Endothelial cell of umbilical vein (primary cell): ENCODE measurements around the gene CATSPER2. TPM values are rescaled to one million over a fixed set of nuclear protein-coding genes. Genes with fewer than 3 reads are reported as not detected.
"Not testable (repeated sequence)": the region's sequence is repeated elsewhere in the genome, so short reads cannot be mapped to it uniquely, and the experiment has no call there.

Source experiments
- Bru-seq: library from RNA; stranded (reverse); fragments of 400-500 nt; gene quantifications from one replicate; lab custom pipeline; 2021; lab: Mats Ljungman, UMichigan
- BruChase-seq, 2 experiments: library from RNA; stranded (reverse); fragments of 400-500 nt; gene quantifications; one replicate each; lab custom pipeline; 2021; lab: Mats Ljungman, UMichigan
- BruUV-seq: library from RNA; stranded (reverse); fragments of 400-500 nt; replicated peaks from 2 replicates; lab custom pipeline; 2021; lab: Mats Ljungman, UMichigan
- CTCF ChIA-PET: fragments of 300-600, 350-600 bp; sonication (Branson Sonifier 250); formaldehyde crosslinking; loops from one replicate; lab custom pipeline; 2021; ENCODE audit warnings: antibody characterized with exemption, inconsistent platforms; lab: Charles Lee
- POLR2A ChIA-PET: fragments of 300-600, 350-600 bp; sonication (Branson Sonifier 250); formaldehyde crosslinking; loops from one replicate; lab custom pipeline; 2021; ENCODE audit warnings: antibody characterized with exemption, inconsistent platforms; lab: Charles Lee
- DNase-seq: peaks from one replicate; pipeline ENCODE4 v3.0.0-alpha.2; 2011; ENCODE audit warnings: low read depth, low spot score
- FAIRE-seq: peaks from 2 replicates; lab custom pipeline; 2011; peaks lifted over from hg19 to GRCh38; lab: Jason Lieb, UNC
- H2AFZ ChIP-seq: 2 replicates; pipeline ENCODE4 v1.6.0; 2012; ENCODE audit warnings: low read depth, low read length, control low read depth, inconsistent platforms
- H3K27ac ChIP-seq: 2 replicates; pipeline ENCODE4 v1.5.1; 2011; ENCODE audit warnings: low read depth, mild to moderate bottlenecking, control low read depth, low read length, moderate library complexity; ENCODE audit not compliant: insufficient read depth
- H3K27me3 ChIP-seq, 2 experiments: 2 replicates each; pipeline versions ENCODE4 v1.6.0 to v1.6.1; 2011; ENCODE audit warnings: low read length in 2 of 2, mixed read lengths in 1 of 2; ENCODE audit not compliant: control insufficient read depth in 2 of 2, insufficient read depth in 2 of 2
- H3K36me3 ChIP-seq, 2 experiments: 2 replicates in 1 of 2; 3 replicates in 1 of 2; pipeline ENCODE4 v1.5.1; 2011; ENCODE audit warnings: low read length in 2 of 2, mild to moderate bottlenecking in 1 of 2, moderate library complexity in 1 of 2; ENCODE audit not compliant: control insufficient read depth in 2 of 2, insufficient read depth in 2 of 2; ENCODE audit errors: extremely low read depth in 1 of 2
- H3K4me1 ChIP-seq: 3 replicates; pipeline ENCODE4 v1.5.1; 2011; ENCODE audit warnings: mild to moderate bottlenecking, low read length; ENCODE audit not compliant: control insufficient read depth, insufficient read depth; ENCODE audit errors: extremely low read depth
- H3K4me2 ChIP-seq: 2 replicates; pipeline ENCODE4 v1.6.1; 2011; ENCODE audit warnings: low read length, control low read depth, mixed read lengths; ENCODE audit not compliant: insufficient read depth
- H3K4me3 ChIP-seq, 3 experiments: fragments of 200-600 bp in 1 of 3; sonication (generic), shearing (Covaris generic) in 1 of 3; replicated peaks in 1 of 3; 2 replicates each; pipeline ENCODE4 v1.5.1; 2011 to 2016; ENCODE audit warnings: control low read depth in 3 of 3, low read length in 3 of 3, mild to moderate bottlenecking in 2 of 3, inconsistent platforms in 1 of 3, low read depth in 1 of 3, moderate library complexity in 1 of 3; ENCODE audit not compliant: insufficient read depth in 1 of 3
- H3K79me2 ChIP-seq: 2 replicates; pipeline ENCODE4 v1.6.0; 2012; ENCODE audit warnings: low read length, inconsistent platforms; ENCODE audit not compliant: control insufficient read depth, insufficient read depth
- H3K9ac ChIP-seq: replicated peaks from 2 replicates; pipeline ENCODE3; 2011; ENCODE audit warnings: low read length, control low read depth; ENCODE audit not compliant: insufficient read depth; ENCODE audit errors: extremely low read depth
- H3K9me1 ChIP-seq: replicated peaks from 3 replicates; pipeline ENCODE4 v1.6.0; 2011; ENCODE audit warnings: mild to moderate bottlenecking, low read length; ENCODE audit not compliant: control insufficient read depth, insufficient read depth; ENCODE audit errors: extremely low read depth
- H3K9me3 ChIP-seq: replicated peaks from 2 replicates; pipeline ENCODE4 v1.5.1; 2012; ENCODE audit warnings: low read length, inconsistent platforms; ENCODE audit not compliant: control insufficient read depth, insufficient read depth
- H4K20me1 ChIP-seq: replicated peaks from 2 replicates; pipeline ENCODE3; 2011; ENCODE audit warnings: mild to moderate bottlenecking, low read length; ENCODE audit not compliant: control insufficient read depth, insufficient read depth; ENCODE audit errors: extremely low read depth
- CTCF ChIP-seq, 2 donors: IDR thresholded peaks; 1 replicate in 1 of 2; 2 replicates in 1 of 2; pipeline ENCODE4 v1.5.1; 2011; ENCODE audit warnings: low read length in 2 of 2, mild to moderate bottlenecking in 2 of 2, moderate library complexity in 2 of 2, control low read depth in 1 of 2, inconsistent platforms in 1 of 2, low read depth in 1 of 2; ENCODE audit not compliant: insufficient read depth in 1 of 2; ENCODE audit errors: extremely low read depth in 1 of 2
- EZH2 ChIP-seq: IDR thresholded peaks from 2 replicates; pipeline ENCODE4 v1.6.1; 2012; ENCODE audit warnings: borderline replicate concordance, low read depth, mild to moderate bottlenecking, moderate library complexity, low read length, inconsistent platforms; ENCODE audit not compliant: severe bottlenecking
- FOS ChIP-seq: IDR thresholded peaks from 2 replicates; pipeline ENCODE4 v1.6.1; 2011; ENCODE audit warnings: mild to moderate bottlenecking, low read length, moderate library complexity, borderline replicate concordance; ENCODE audit not compliant: insufficient read depth
- GATA2 ChIP-seq: IDR thresholded peaks from 2 replicates; pipeline ENCODE4 v1.7.0; 2011; ENCODE audit warnings: low read depth, mild to moderate bottlenecking, moderate library complexity, mixed read lengths, low read length; ENCODE audit not compliant: insufficient read length, insufficient read depth
- JUN ChIP-seq: IDR thresholded peaks from 2 replicates; pipeline ENCODE4 v1.6.1; 2011; ENCODE audit warnings: borderline replicate concordance, low read depth; ENCODE audit not compliant: insufficient read length, insufficient read depth
- MAX ChIP-seq: IDR thresholded peaks from 2 replicates; pipeline ENCODE4 v1.6.1; 2011; ENCODE audit not compliant: insufficient read depth, insufficient read length
- MYC ChIP-seq: IDR thresholded peaks from one replicate; pipeline ENCODE4 v1.6.1; 2011; ENCODE audit warnings: mild to moderate bottlenecking, low read depth, low read length
- POLR2A ChIP-seq: IDR thresholded peaks from 2 replicates; pipeline ENCODE4 v1.6.1; 2012; ENCODE audit warnings: low read depth, mild to moderate bottlenecking, control low read depth, low read length
- POLR2AphosphoS5 ChIP-seq: IDR thresholded peaks from 2 replicates; pipeline ENCODE4 v1.6.1; 2012; ENCODE audit warnings: low read depth, mild to moderate bottlenecking, control low read depth, low read length, moderate library complexity; ENCODE audit not compliant: insufficient read depth
- dilution Hi-C: fragments of 300-500 bp; cut with MboI; formaldehyde crosslinking; loops from one replicate; pipeline ENCODE4 v1.15.0; 2019; ENCODE audit warnings: low sequenced_read_pairs; ENCODE audit not compliant: extremely low pct_ligation_motif_present
- intact Hi-C: fragments of 100-400 bp; cut with micrococcal nuclease; formaldehyde crosslinking; loops from one replicate; pipeline ENCODE4 v1.10.0; 2022
- long read RNA-seq: library from polyadenylated mRNA; stranded (forward); transcript quantifications from one replicate; pipeline ENCODE4 v2.0.0, GENCODE V29; 2021
- polyA minus RNA-seq, 3 experiments: library from RNA; depleted of rRNA, polyadenylated mRNA; stranded (reverse); fragments of >200 nt; gene quantifications; 1 replicate in 1 of 3; 2 replicates in 2 of 3; pipeline ENCODE4 v1.2.3, GENCODE V29; 2011
- polyA plus RNA-seq, 4 experiments: library from polyadenylated mRNA; depleted of rRNA in 3 of 4; stranded (reverse) in 3 of 4; unstranded in 1 of 4; fragments of >200 nt; gene quantifications; 2 replicates each; pipeline versions ENCODE4 v1.2.1 to v1.2.3, GENCODE V29; 2011 to 2012; ENCODE audit warnings: missing spikeins in 1 of 4
- total RNA-seq: library from RNA; stranded (reverse); gene quantifications from 2 replicates; pipeline ENCODE4 v1.2.3, GENCODE V29; 2021

Gene CATSPER2
- 3.8 and 6.1 TPM in 2 replicates for total RNA-seq
- 1.4 and 1.9 TPM in 2 replicates for polyA plus RNA-seq
- polyA plus RNA-seq (2011; cell fraction: cytosol; rRNA removed): 0.66 and 1.1 TPM in 2 replicates
- polyA plus RNA-seq (2011; cell fraction: nucleus; rRNA removed): 11.6 TPM in 2 replicates
- 1.1 and 3.8 TPM in 2 replicates for polyA plus RNA-seq (2012)
- polyA minus RNA-seq: 3.1 and 5.4 TPM in 2 replicates
- polyA minus RNA-seq (2011; cell fraction: cytosol; rRNA and poly(A)+ RNA removed): 1.7 TPM
- 4.3 and 4.8 TPM in 2 replicates for polyA minus RNA-seq (2011; cell fraction: nucleus; rRNA and poly(A)+ RNA removed)
- Bru-seq, nascent RNA: percentile 52 among the genes with signal in this experiment
- percentile 53 among the genes with signal in this experiment for BruChase-seq, experiment 1, labeled RNA remaining after a 6-hour chase
- BruChase-seq, experiment 2, labeled RNA remaining after a 2-hour chase: percentile 51 among the genes with signal in this experiment
- long read RNA-seq: 0 reads

GRCh38 chr15:43648649-43649429, at the start of gene CATSPER2:
TSS of gene CATSPER2 (minus strand) at chr15:43648844. CDS start at chr15:43648061, 783 bp downstream.
- BruUV-seq: no TSS peak
- dilution Hi-C loops: no loop called here
- TF ChIP-seq POLR2A (no peak), GATA2 (no peak), FOS (no peak), MYC (no peak), EZH2 (no peak), MAX (no peak), JUN (no peak), POLR2AphosphoS5 (no peak), CTCF (IDR thresholded peaks at IDR 0.05; ENCODE audit: extremely low read depth in 1 of 2, insufficient read depth in 1 of 2, low read depth in 1 of 2, low read length in 2 of 2) (no peak)
- Histone ChIP-seq H3K4me3 (no peak within 1 kb of the TSS), H3K9ac (no peak within 1 kb of the TSS), H3K4me1 (no peaks in the 10 kb centered on the region), H3K27me3 (no peaks in the 10 kb centered on the region), H4K20me1 (no peaks in the 10 kb centered on the region), H2AFZ (no peak within 1 kb of the TSS), H3K4me2 (no peak within 1 kb of the TSS), H3K36me3 (no peaks in the 10 kb centered on the region), H3K9me1 (no peaks in the 10 kb centered on the region), H3K79me2 (no peaks in the 10 kb centered on the region), H3K27ac (no peak within 1 kb of the TSS), H3K9me3 (no peaks in the 10 kb centered on the region)
- ChIA-PET CTCF (no interaction called here), POLR2A (no interaction called here)
- no peak for FAIRE-seq
- DNase-seq: no peak
- intact Hi-C loops: no loop called here

GRCh38 chr15:43693148-43694022, 44.7 kb upstream of the CATSPER2 start, which contains the start of gene CKMT1A:
TSS of gene CKMT1A (plus strand) at chr15:43693859. CDS start at chr15:43694051, 192 bp downstream.
- H3K27me3 ChIP-seq, DNase-seq, H3K4me1 ChIP-seq, intact Hi-C loops, BruUV-seq, dilution Hi-C loops, H3K4me2 ChIP-seq, H4K20me1 ChIP-seq, CTCF ChIA-PET, H3K36me3 ChIP-seq, H3K9me3 ChIP-seq, H3K79me2 ChIP-seq, H3K4me3 ChIP-seq, H3K9me1 ChIP-seq, H3K9ac ChIP-seq, H3K27ac ChIP-seq, POLR2A ChIA-PET, H2AFZ ChIP-seq: not testable (repeated sequence)
- peak; percentile 12 for FAIRE-seq
